ENCODE results near the gene ARHGEF7.

ARHGEF7 gene

GRCh38 chr13:111339366-111340143 is 224.4 kb downstream of the ARHGEF7 start:
- Histone ChIP-seq H3K27ac (no peak overlapping the region), H3K4me3 (no peak overlapping the region)
- no peak for TF ChIP-seq CTCF (IDR thresholded peaks at IDR 0.05)
- DNase-seq (ENCODE audit: low spot score) = no peak

GRCh38 chr13:111341886-111342285 is 226.8 kb downstream of the ARHGEF7 start:
- Histone ChIP-seq H3K27ac (no peak overlapping the region), H3K4me3 (no peak overlapping the region)
- no peak for TF ChIP-seq CTCF (IDR thresholded peaks at IDR 0.05)
- DNase-seq (ENCODE audit: low spot score) = no peak

GRCh38 chr13:111342721-111343120 is 227.6 kb downstream of the ARHGEF7 start:
- Histone ChIP-seq H3K27ac (no peak overlapping the region), H3K4me3 (no peak overlapping the region)
- no peak for DNase-seq (ENCODE audit: low spot score)
- TF ChIP-seq CTCF (IDR thresholded peaks at IDR 0.05) = no peak

GRCh38 chr13:111343186-111343805 is 228.2 kb downstream of the ARHGEF7 start:
- no peak overlapping the region for H3K27ac ChIP-seq
- no peak for DNase-seq (ENCODE audit: low spot score)
- no peak for TF ChIP-seq CTCF (IDR thresholded peaks at IDR 0.05)
- no peak overlapping the region for H3K4me3 ChIP-seq

GRCh38 chr13:111344471-111345191 is 229.5 kb downstream of the ARHGEF7 start:
- H3K27ac ChIP-seq = no peak overlapping the region
- no peak overlapping the region for H3K4me3 ChIP-seq
- TF ChIP-seq CTCF (IDR thresholded peaks at IDR 0.05) = no peak
- no peak for DNase-seq (ENCODE audit: low spot score)

GRCh38 chr13:111345682-111346081 is 230.6 kb downstream of the ARHGEF7 start:
- no peak overlapping the region for H3K4me3 ChIP-seq
- no peak for TF ChIP-seq CTCF (IDR thresholded peaks at IDR 0.05)
- H3K27ac ChIP-seq = no peak overlapping the region
- DNase-seq (ENCODE audit: low spot score) = no peak
